HCT116 (cell line): ENCODE measurements around the gene AGPAT3.

Source experiments
- ATF3 ChIP-seq: IDR thresholded peaks from 2 replicates; pipeline ENCODE4 v1.6.1; 2012
- CTCF ChIP-seq, 3 experiments: fragments of 200-600 bp in 1 of 3; sonication (generic) in 1 of 3; IDR thresholded peaks in 2 of 3; conservative IDR thresholded peaks in 1 of 3; 2 replicates each; pipeline ENCODE4 v1.5.1; 2012 to 2017; ENCODE audit warnings: low read depth in 2 of 3, low read length in 2 of 3, antibody characterized with exemption in 1 of 3, borderline replicate concordance in 1 of 3, control low read depth in 1 of 3, mild to moderate bottlenecking in 1 of 3, mixed read lengths in 1 of 3, mixed run types in 1 of 3, moderate library complexity in 1 of 3; ENCODE audit not compliant: insufficient read depth in 1 of 3
- EZH2 ChIP-seq: fragments of 200-600 bp; sonication (generic); IDR thresholded peaks from 2 replicates; pipeline ENCODE4 v1.6.1; 2017; ENCODE audit warnings: antibody characterized with exemption, mixed run types
- POLR2A ChIP-seq: IDR thresholded peaks from 2 replicates; pipeline ENCODE4 v1.7.0; 2011; ENCODE audit warnings: borderline replicate concordance; ENCODE audit not compliant: insufficient read depth, insufficient read length; ENCODE audit errors: extremely low read depth
- SRF ChIP-seq: IDR thresholded peaks from 2 replicates; pipeline ENCODE4 v1.6.1; 2012; ENCODE audit warnings: low read depth
- ZNF274 ChIP-seq: fragments of 200-500 bp; sonication (Bioruptor generic); IDR thresholded peaks from 2 replicates; pipeline ENCODE4 v1.6.1; 2014; ENCODE audit warnings: mild to moderate bottlenecking, low read depth, low read length, inconsistent platforms

DNA sequence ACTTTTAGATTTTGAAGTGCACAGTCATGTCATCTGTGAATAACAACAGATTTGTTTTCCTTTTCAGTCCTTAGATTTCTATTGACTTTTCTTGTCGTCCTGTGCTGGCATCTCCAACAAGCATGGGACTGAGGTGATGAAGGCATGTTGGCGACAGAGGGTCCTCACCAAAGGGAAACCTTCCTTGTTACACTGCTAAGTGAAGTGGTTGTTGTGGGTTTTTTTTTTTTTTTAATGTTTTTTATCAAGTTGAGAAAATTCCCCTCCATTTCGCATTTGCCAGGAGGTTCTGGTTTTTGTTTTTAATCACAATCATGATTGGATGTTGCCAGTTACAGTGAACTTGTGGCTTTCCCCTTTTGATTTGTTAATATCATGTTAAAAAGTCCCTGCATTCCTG is 24.0 kb downstream of the AGPAT3 start:
- TF ChIP-seq ATF3 (no peak), POLR2A (no peak), ZNF274 (no peak), SRF (no peak), CTCF (IDR thresholded peaks at IDR 0.05 in 2 of 3, conservative IDR thresholded peaks at IDR 0.05 in 1 of 3; ENCODE audit: borderline replicate concordance in 1 of 3, insufficient read depth in 1 of 3, low read depth in 2 of 3, low read length in 2 of 3) (no peak), EZH2 (no peak)
